Prostate gland (tissue), 2 donors: ENCODE results near the gene CLASRP. TPM values are rescaled to one million over a fixed set of nuclear protein-coding genes. Genes with fewer than 3 reads are reported as not detected.

Experiments used
- DNase-seq: peaks from one replicate; pipeline ENCODE4 v3.0.0-alpha.2; 2019; ENCODE audit warnings: low spot score
- H3K27ac ChIP-seq, 2 donors: fragments of 200-600 bp; sonication (generic); 2 replicates each; pipeline ENCODE4 v1.5.1; 2017 to 2019
- H3K27me3 ChIP-seq: fragments of 200-600 bp; sonication (generic); replicated peaks from 2 replicates; pipeline ENCODE4 v1.5.1; 2019; ENCODE audit not compliant: insufficient read depth
- H3K36me3 ChIP-seq, 2 donors: fragments of 200-600 bp; sonication (generic); 1 replicate in 1 of 2; 2 replicates in 1 of 2; pipeline versions ENCODE4 v1.5.1 to v1.8.1; 2017 to 2019
- H3K4me1 ChIP-seq: fragments of 200-600 bp; sonication (generic); replicated peaks from 2 replicates; pipeline ENCODE4 v1.5.1; 2019
- H3K4me3 ChIP-seq, 2 donors: fragments of 200-600 bp; sonication (generic); 2 replicates each; pipeline ENCODE4 v1.5.1; 2017 to 2019
- H3K9me3 ChIP-seq: fragments of 200-600 bp; sonication (generic); 2 replicates; pipeline ENCODE4 v1.5.1; 2017
- CTCF ChIP-seq, 4 experiments: fragments of 200-600 bp in 2 of 4; fragments of 450-650 bp in 2 of 4; sonication (generic) in 2 of 4; IDR thresholded peaks; 1 replicate in 3 of 4; 2 replicates in 1 of 4; pipeline ENCODE4 v1.5.1; 2016 to 2019; ENCODE audit warnings: antibody characterized with exemption in 4 of 4, mild to moderate bottlenecking in 2 of 4, moderate library complexity in 2 of 4
- POLR2A ChIP-seq: fragments of 450-650 bp; IDR thresholded peaks from one replicate; pipeline ENCODE4 v1.6.1; 2016; ENCODE audit warnings: antibody characterized with exemption, mild to moderate bottlenecking
- POLR2AphosphoS5 ChIP-seq: sonication (generic); formaldehyde crosslinking; IDR thresholded peaks from one replicate; pipeline ENCODE4 v1.6.1; 2017; ENCODE audit warnings: antibody characterized with exemption
- WGBS: methylation state at CpG from one replicate; pipeline ENCODE4 v1.1.5; 2018; 5-methylcytosine and 5-hydroxymethylcytosine counted together
- intact Hi-C: fragments of 100-400 bp; cut with DNase I; formaldehyde crosslinking; loops from one replicate; pipeline ENCODE4 v1.14.2; 2022
- total RNA-seq, 2 donors: library from RNA; depleted of rRNA; stranded (reverse); fragments of >200 nt; gene quantifications; one replicate each; pipeline ENCODE4 v1.1.0, GENCODE V29; 2016

Gene CLASRP
- total RNA-seq, 2 donors from 2014 or later, result 97.8 to 162 TPM

GRCh38 chr19:45063851-45064801 is 25.3 kb downstream of the CLASRP start:
- Histone ChIP-seq H3K4me3 (no peak overlapping the region), H3K9me3 (no peaks in the 10 kb centered on the region), H3K4me1 (no peaks in the 10 kb centered on the region), H3K36me3 (peaks cover 6 to 50% of the 10 kb centered on the region in 2 donors), H3K27me3 (no peaks in the 10 kb centered on the region), H3K27ac (no peak overlapping the region)
- no peak for DNase-seq
- intact Hi-C loops, result no loop called here
- 96% methylated on average over 82 of the region's 85 CpGs for WGBS
- TF ChIP-seq POLR2A (no peak), POLR2AphosphoS5 (no peak), CTCF (IDR thresholded peaks at IDR 0.05) (no peak)

- no peak overlapping the region for H3K27ac ChIP-seq
- no peak overlapping the region for H3K4me3 ChIP-seq
- intact Hi-C loops, result no loop called here
- TF ChIP-seq CTCF (IDR thresholded peaks at IDR 0.05) (no peak), POLR2AphosphoS5 (no peak), POLR2A (no peak)
- WGBS, result 91% methylated on average over 36 of the region's 38 CpGs
- H3K36me3 ChIP-seq, result peaks cover 6 to 42% of the 10 kb centered on the region in 2 donors
- no peaks in the 10 kb centered on the region for H3K27me3 ChIP-seq
- DNase-seq, result no peak
- H3K4me1 ChIP-seq, result no peaks in the 10 kb centered on the region
- no peaks in the 10 kb centered on the region for H3K9me3 ChIP-seq
Measured at GRCh38 chr19:45066921-45067661, 28.2 kb downstream of the CLASRP start.

GRCh38 chr19:45068041-45068440 is 29.2 kb downstream of the CLASRP start:
- peaks cover 6 to 42% of the 10 kb centered on the region in 2 donors for H3K36me3 ChIP-seq
- DNase-seq, result no peak
- H3K27me3 ChIP-seq, result no peaks in the 10 kb centered on the region
- whole genome bisulfite sequencing, result 66% methylated on average over 9 of the region's 10 CpGs
- H3K27ac ChIP-seq, result no peak overlapping the region
- TF ChIP-seq POLR2AphosphoS5 (no peak), CTCF (IDR thresholded peaks at IDR 0.05) (no peak), POLR2A (no peak)
- H3K4me3 ChIP-seq, result no peak overlapping the region
- H3K4me1 ChIP-seq, result no peaks in the 10 kb centered on the region
- intact Hi-C loops, result no loop called here
- H3K9me3 ChIP-seq, result no peaks in the 10 kb centered on the region

- intact Hi-C loops, result no loop called here
- DNase-seq, result peak; percentile 51
Measured at GRCh38 chr19:45069056-45069455, 30.2 kb downstream of the CLASRP start.

More at GRCh38 chr19:45069056-45069455, 30.2 kb downstream of the CLASRP start:
- TF ChIP-seq POLR2AphosphoS5, result peak; percentile 5
- TF ChIP-seq POLR2A, result peak; percentile 49
- no peak for TF ChIP-seq CTCF (IDR thresholded peaks at IDR 0.05)
- 54% methylated on average over 13 of the region's 13 CpGs for WGBS
- Histone ChIP-seq H3K36me3 (peaks cover 6 to 36% of the 10 kb centered on the region in 2 donors), H3K4me3 (no peak overlapping the region), H3K4me1 (no peaks in the 10 kb centered on the region), H3K27me3 (no peaks in the 10 kb centered on the region), H3K9me3 (no peaks in the 10 kb centered on the region), H3K27ac (peak overlapping the region in 1 of 2 donors; percentile 51)
